K562 (cell line): ENCODE results near the gene GFI1B. TPM values are rescaled to one million over a fixed set of nuclear protein-coding genes. Genes with fewer than 3 reads are reported as not detected.
A peak's percentile ranks its signal among the peaks of the same experiment; 100 is the strongest.

ENCODE experiments used
- CBX2 ChIP-seq: fragments of 200-600 bp; sonication (generic); IDR thresholded peaks from one replicate; pipeline ENCODE4 v1.6.1; 2012; ENCODE audit warnings: mild to moderate bottlenecking, low read length, inconsistent platforms; ENCODE audit not compliant: insufficient read depth, poor library complexity, severe bottlenecking
- CC2D1A ChIP-seq: fragments of 450-650 bp; IDR thresholded peaks from 2 replicates; pipeline ENCODE4 v1.6.1; 2017; ENCODE audit warnings: mild to moderate bottlenecking
- HDAC1 ChIP-seq, 2 experiments: fragments of 450-650 bp; IDR thresholded peaks; 2 replicates each; pipeline ENCODE4 v1.6.1; 2016 to 2017; ENCODE audit warnings: inconsistent platforms in 1 of 2, mild to moderate bottlenecking in 1 of 2, moderate library complexity in 1 of 2
- JUN ChIP-seq, 2 experiments: sonication (generic) in 1 of 2; formaldehyde crosslinking in 1 of 2; IDR thresholded peaks; 2 replicates each; pipeline versions ENCODE4 v1.6.1 to v1.8.0; 2012 to 2022; ENCODE audit warnings: borderline replicate concordance in 2 of 2, mild to moderate bottlenecking in 2 of 2, improper control_type of control experiment in 1 of 2, low read depth in 1 of 2, low read length in 1 of 2, missing genetic modification reagents in 1 of 2
- MCM3 ChIP-seq: fragments of 450-650 bp; IDR thresholded peaks from 2 replicates; pipeline ENCODE4 v1.6.1; 2016
- MTA2 ChIP-seq: fragments of 450-650 bp; IDR thresholded peaks from 2 replicates; pipeline ENCODE4 v1.6.1; 2016; ENCODE audit warnings: low read depth
- NCOA6 ChIP-seq: fragments of 450-650 bp; IDR thresholded peaks from 2 replicates; pipeline ENCODE4 v1.6.1; 2017; ENCODE audit warnings: mild to moderate bottlenecking
- NFE2L1 ChIP-seq: fragments of 450-650 bp; IDR thresholded peaks from 2 replicates; pipeline ENCODE4 v1.6.1; 2016; ENCODE audit warnings: missing genetic modification characterization, low read depth, mild to moderate bottlenecking, missing compliant biosample characterization, moderate library complexity, borderline replicate concordance
- NFRKB ChIP-seq: fragments of 450-650 bp; IDR thresholded peaks from 2 replicates; pipeline ENCODE4 v1.6.1; 2016; ENCODE audit warnings: low read depth
- POLR2G ChIP-seq: fragments of 200-400 bp; formaldehyde crosslinking; IDR thresholded peaks from 2 replicates; pipeline ENCODE4 v1.6.1; 2017; ENCODE audit warnings: low read depth, mild to moderate bottlenecking, antibody characterized with exemption, low read length, moderate library complexity
- RCOR1 ChIP-seq, 2 experiments: IDR thresholded peaks; 2 replicates each; pipeline ENCODE4 v1.6.1; 2012; ENCODE audit warnings: low read depth in 2 of 2, low read length in 2 of 2, borderline replicate concordance in 1 of 2, improper control_type of control experiment in 1 of 2
- RNF2 ChIP-seq: sonication (generic); IDR thresholded peaks from 2 replicates; pipeline ENCODE4 v1.6.1; 2016
- SIN3A ChIP-seq, 2 experiments: fragments of 150-350 bp in 1 of 2; IDR thresholded peaks; 2 replicates each; pipeline ENCODE4 v1.6.1; 2011 to 2016; ENCODE audit warnings: borderline replicate concordance in 2 of 2, low read depth in 2 of 2, low read length in 2 of 2, mild to moderate bottlenecking in 2 of 2, moderate library complexity in 2 of 2; ENCODE audit not compliant: control insufficient read depth in 1 of 2
- SMAD4 ChIP-seq: fragments of 250-450 bp; sonication (Bioruptor Pico); conservative IDR thresholded peaks from 2 replicates; pipeline ENCODE4 v1.8.0; 2021; ENCODE audit warnings: inconsistent platforms, mild to moderate bottlenecking, moderate library complexity
- polyA plus RNA-seq, 8 experiments: library from polyadenylated mRNA; depleted of rRNA in 4 of 8; stranded (reverse) in 5 of 8; unstranded in 3 of 8; fragments of >200 nt; fragmentation: Nextera tagmentation in 2 of 8; fragmentation: Illumina TruSeq in 1 of 8; extraction: Ambion mirVana in 2 of 8; extraction: Trizol in 1 of 8; gene quantifications; 2 replicates each; pipeline versions ENCODE4 v1.2.1 to v1.2.3, GENCODE V29; 2011 to 2014; ENCODE audit warnings: inconsistent platforms in 1 of 8, missing spikeins in 1 of 8
- total RNA-seq, 7 experiments: library from RNA; depleted of rRNA in 6 of 7; stranded (reverse); fragments of >200 nt in 6 of 7; fragmentation: Illumina TruSeq in 2 of 7; extraction: Trizol in 2 of 7; gene quantifications; 2 replicates each; pipeline versions ENCODE4 v1.2.1 to v1.2.3, GENCODE V29; 2011 to 2021; ENCODE audit warnings: low replicate concordance in 1 of 7
- TF ChIP-seq, protein P1 (sequence below): IDR thresholded peaks from 3 replicates; pipeline ENCODE4 v1.6.1; 2011; ENCODE audit warnings: borderline replicate concordance, mild to moderate bottlenecking; ENCODE audit not compliant: insufficient read length, insufficient read depth
- TF ChIP-seq, protein P2 (sequence below): fragments of 250-450 bp; sonication (Bioruptor Pico); IDR thresholded peaks from 2 replicates; pipeline ENCODE4 v1.8.0; 2021; ENCODE audit warnings: mild to moderate bottlenecking, moderate library complexity
- TF ChIP-seq, protein P3 (sequence below): IDR thresholded peaks from 3 replicates; pipeline ENCODE4 v1.6.1; 2011; ENCODE audit warnings: borderline replicate concordance, mild to moderate bottlenecking, moderate library complexity; ENCODE audit not compliant: insufficient read length; ENCODE audit errors: extremely low read depth
- TF ChIP-seq, protein P4 (sequence below): fragments of 250-450 bp; sonication (Bioruptor Pico); IDR thresholded peaks from 2 replicates; pipeline ENCODE4 v1.9.0; 2021; ENCODE audit warnings: mild to moderate bottlenecking, inconsistent platforms

GFI1B gene
- total and polyA plus RNA-seq, 9 of the 15 experiments (the other 6 are each of a cell fraction or from before 2014, with no cell fraction given): 8.0 to 75.7 (median 34.5) TPM

DNA sequence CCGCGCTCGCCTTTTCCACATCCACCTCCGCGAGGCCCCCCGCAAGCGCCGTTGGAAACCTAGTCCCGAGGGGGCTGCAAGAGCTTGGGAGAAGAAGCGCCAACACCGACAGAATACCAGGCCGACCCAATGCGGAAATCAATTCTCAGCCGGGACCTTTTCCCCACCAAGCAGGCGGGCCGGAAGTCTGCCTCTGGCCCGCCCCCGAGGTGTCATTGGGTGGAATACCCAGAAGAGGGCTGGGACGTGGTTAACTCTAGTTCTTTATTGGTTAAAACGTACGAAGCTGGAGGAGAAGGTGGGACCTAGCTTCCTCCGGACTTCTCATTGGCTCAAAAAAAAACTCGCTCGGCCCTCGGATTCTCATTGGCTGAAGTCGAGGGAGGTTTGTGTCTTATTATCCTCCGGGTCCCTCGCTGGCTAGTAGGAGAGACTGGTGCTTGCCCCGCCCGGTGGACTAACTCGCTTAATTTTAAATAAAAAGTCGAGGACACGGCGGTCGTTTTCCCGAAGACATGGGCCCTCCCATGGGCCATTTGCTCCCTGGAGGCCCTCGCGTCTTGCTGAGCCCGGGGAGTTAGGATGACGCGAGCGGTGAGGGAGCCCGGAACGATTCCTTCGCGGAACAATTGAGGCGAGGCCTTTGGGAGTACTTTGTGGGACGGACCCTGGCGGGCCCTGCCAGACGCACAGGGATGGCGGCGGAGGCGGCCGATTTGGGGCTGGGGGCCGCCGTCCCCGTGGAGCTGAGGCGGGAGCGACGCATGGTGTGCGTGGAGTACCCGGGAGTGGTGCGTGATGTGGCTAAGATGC lies 52.0 kb downstream of the GFI1B start, which contains the start of gene GTF3C5 (continued):
- TF ChIP-seq CBX2 (no peak), MTA2 (no peak), HDAC1 (IDR thresholded peaks at IDR 0.05) (peak in 1 of 2 experiments; percentile 91; a peak in 2 of 4 replicates), RNF2 (peak; percentile 84), JUN (IDR thresholded peaks at IDR 0.05; ENCODE audit: borderline replicate concordance, low read depth, low read length) (peak; percentile 32; the same call in 1 of the 2 replicates), JUN (CRISPR knock-in tag; IDR thresholded peaks at IDR 0.05; ENCODE audit: borderline replicate concordance) (no peak), MCM3 (no peak), NFRKB (peak; percentile 98), CC2D1A (peak; percentile 54), POLR2G (peak; percentile 95), NCOA6 (no peak), NFE2L1 (tag) (no peak), RCOR1 (IDR thresholded peaks at IDR 0.05; ENCODE audit: borderline replicate concordance in 1 of 2, low read depth in 2 of 2, low read length in 2 of 2) (peak in 1 of 2 experiments; percentile 21; a peak in 1 of 4 replicates), SIN3A (IDR thresholded peaks at IDR 0.05; ENCODE audit: borderline replicate concordance in 2 of 2, control insufficient read depth in 1 of 2, low read depth in 2 of 2, low read length in 2 of 2) (peak; percentile 12 to 87; a peak in 2 of 4 replicates), SMAD4 (peak; percentile 87)
- TF ChIP-seq, protein P1, sequence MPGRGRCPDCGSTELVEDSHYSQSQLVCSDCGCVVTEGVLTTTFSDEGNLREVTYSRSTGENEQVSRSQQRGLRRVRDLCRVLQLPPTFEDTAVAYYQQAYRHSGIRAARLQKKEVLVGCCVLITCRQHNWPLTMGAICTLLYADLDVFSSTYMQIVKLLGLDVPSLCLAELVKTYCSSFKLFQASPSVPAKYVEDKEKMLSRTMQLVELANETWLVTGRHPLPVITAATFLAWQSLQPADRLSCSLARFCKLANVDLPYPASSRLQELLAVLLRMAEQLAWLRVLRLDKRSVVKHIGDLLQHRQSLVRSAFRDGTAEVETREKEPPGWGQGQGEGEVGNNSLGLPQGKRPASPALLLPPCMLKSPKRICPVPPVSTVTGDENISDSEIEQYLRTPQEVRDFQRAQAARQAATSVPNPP: no peak
- TF ChIP-seq, protein P2, sequence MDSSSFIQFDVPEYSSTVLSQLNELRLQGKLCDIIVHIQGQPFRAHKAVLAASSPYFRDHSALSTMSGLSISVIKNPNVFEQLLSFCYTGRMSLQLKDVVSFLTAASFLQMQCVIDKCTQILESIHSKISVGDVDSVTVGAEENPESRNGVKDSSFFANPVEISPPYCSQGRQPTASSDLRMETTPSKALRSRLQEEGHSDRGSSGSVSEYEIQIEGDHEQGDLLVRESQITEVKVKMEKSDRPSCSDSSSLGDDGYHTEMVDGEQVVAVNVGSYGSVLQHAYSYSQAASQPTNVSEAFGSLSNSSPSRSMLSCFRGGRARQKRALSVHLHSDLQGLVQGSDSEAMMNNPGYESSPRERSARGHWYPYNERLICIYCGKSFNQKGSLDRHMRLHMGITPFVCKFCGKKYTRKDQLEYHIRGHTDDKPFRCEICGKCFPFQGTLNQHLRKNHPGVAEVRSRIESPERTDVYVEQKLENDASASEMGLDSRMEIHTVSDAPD (CRISPR knock-in tag): no peak
- TF ChIP-seq, protein P3, sequence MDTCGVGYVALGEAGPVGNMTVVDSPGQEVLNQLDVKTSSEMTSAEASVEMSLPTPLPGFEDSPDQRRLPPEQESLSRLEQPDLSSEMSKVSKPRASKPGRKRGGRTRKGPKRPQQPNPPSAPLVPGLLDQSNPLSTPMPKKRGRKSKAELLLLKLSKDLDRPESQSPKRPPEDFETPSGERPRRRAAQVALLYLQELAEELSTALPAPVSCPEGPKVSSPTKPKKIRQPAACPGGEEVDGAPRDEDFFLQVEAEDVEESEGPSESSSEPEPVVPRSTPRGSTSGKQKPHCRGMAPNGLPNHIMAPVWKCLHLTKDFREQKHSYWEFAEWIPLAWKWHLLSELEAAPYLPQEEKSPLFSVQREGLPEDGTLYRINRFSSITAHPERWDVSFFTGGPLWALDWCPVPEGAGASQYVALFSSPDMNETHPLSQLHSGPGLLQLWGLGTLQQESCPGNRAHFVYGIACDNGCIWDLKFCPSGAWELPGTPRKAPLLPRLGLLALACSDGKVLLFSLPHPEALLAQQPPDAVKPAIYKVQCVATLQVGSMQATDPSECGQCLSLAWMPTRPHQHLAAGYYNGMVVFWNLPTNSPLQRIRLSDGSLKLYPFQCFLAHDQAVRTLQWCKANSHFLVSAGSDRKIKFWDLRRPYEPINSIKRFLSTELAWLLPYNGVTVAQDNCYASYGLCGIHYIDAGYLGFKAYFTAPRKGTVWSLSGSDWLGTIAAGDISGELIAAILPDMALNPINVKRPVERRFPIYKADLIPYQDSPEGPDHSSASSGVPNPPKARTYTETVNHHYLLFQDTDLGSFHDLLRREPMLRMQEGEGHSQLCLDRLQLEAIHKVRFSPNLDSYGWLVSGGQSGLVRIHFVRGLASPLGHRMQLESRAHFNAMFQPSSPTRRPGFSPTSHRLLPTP: no peak
- TF ChIP-seq, protein P4, sequence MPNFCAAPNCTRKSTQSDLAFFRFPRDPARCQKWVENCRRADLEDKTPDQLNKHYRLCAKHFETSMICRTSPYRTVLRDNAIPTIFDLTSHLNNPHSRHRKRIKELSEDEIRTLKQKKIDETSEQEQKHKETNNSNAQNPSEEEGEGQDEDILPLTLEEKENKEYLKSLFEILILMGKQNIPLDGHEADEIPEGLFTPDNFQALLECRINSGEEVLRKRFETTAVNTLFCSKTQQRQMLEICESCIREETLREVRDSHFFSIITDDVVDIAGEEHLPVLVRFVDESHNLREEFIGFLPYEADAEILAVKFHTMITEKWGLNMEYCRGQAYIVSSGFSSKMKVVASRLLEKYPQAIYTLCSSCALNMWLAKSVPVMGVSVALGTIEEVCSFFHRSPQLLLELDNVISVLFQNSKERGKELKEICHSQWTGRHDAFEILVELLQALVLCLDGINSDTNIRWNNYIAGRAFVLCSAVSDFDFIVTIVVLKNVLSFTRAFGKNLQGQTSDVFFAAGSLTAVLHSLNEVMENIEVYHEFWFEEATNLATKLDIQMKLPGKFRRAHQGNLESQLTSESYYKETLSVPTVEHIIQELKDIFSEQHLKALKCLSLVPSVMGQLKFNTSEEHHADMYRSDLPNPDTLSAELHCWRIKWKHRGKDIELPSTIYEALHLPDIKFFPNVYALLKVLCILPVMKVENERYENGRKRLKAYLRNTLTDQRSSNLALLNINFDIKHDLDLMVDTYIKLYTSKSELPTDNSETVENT (CRISPR knock-in tag): peak; percentile 72; the same call in 1 of the 2 replicates
